HepG2 (cell line): Measurements from ENCODE around the gene CMTM4. TPM values are rescaled to one million over a fixed set of nuclear protein-coding genes. Genes with fewer than 3 reads are reported as not detected.
A peak's percentile ranks its signal among the peaks of the same experiment; 100 is the strongest.

Experiments
- AHDC1 ChIP-seq: sonication (generic); formaldehyde crosslinking; IDR thresholded peaks from 2 replicates; pipeline ENCODE4 v1.5.1; 2020; ENCODE audit warnings: mild to moderate bottlenecking, missing genetic modification reagents, borderline replicate concordance
- ARNTL ChIP-seq: sonication (generic); formaldehyde crosslinking; IDR thresholded peaks from 2 replicates; pipeline ENCODE4 v1.4.0; 2020; ENCODE audit warnings: mild to moderate bottlenecking, missing genetic modification reagents
- ATF7-NPFF ChIP-seq: sonication (generic); formaldehyde crosslinking; IDR thresholded peaks from 2 replicates; pipeline ENCODE4 v1.8.1; 2023; ENCODE audit warnings: mild to moderate bottlenecking, low read depth, missing genetic modification reagents, moderate library complexity
- BHLHE40 ChIP-seq: IDR thresholded peaks from 2 replicates; pipeline ENCODE4 v1.6.1; 2011; ENCODE audit warnings: low read length, improper control_type of control experiment
- CHD4 ChIP-seq: fragments of 200-600 bp; sonication (generic); IDR thresholded peaks from 2 replicates; pipeline ENCODE4 v1.7.0; 2017; ENCODE audit warnings: mild to moderate bottlenecking, low read length, borderline replicate concordance
- DMAP1 ChIP-seq: IDR thresholded peaks from 2 replicates; pipeline ENCODE4 v1.6.1; 2016
- DNMT3B ChIP-seq: conservative IDR thresholded peaks from 2 replicates; pipeline ENCODE4 v1.6.1; 2016; ENCODE audit warnings: missing biosample characterization, control low read depth
- GTF3A ChIP-seq: sonication (generic); formaldehyde crosslinking; conservative IDR thresholded peaks from 2 replicates; pipeline ENCODE4 v1.4.0; 2020; ENCODE audit warnings: mild to moderate bottlenecking, missing genetic modification reagents
- HOXA7 ChIP-seq: sonication (generic); formaldehyde crosslinking; IDR thresholded peaks from 2 replicates; pipeline ENCODE4 v1.8.1; 2022; ENCODE audit warnings: mild to moderate bottlenecking, missing genetic modification reagents, moderate library complexity
- KAT2B ChIP-seq: fragments of 150-350 bp; IDR thresholded peaks from 2 replicates; pipeline ENCODE4 v1.6.1; 2014; ENCODE audit warnings: low read depth, low read length, borderline replicate concordance
- MIXL1 ChIP-seq: IDR thresholded peaks from 2 replicates; pipeline ENCODE4 v1.6.1; 2016
- MXI1 ChIP-seq: IDR thresholded peaks from 3 replicates; pipeline ENCODE4 v1.6.1; 2012; ENCODE audit warnings: low read depth, low read length, inconsistent platforms, borderline replicate concordance
- SCMH1 ChIP-seq: sonication (generic); formaldehyde crosslinking; IDR thresholded peaks from 2 replicates; pipeline ENCODE4 v1.9.0; 2021; ENCODE audit warnings: missing genetic modification reagents, mild to moderate bottlenecking, borderline replicate concordance
- SMC3 ChIP-seq: IDR thresholded peaks from 2 replicates; pipeline ENCODE4 v1.6.1; 2011; ENCODE audit warnings: low read length, improper control_type of control experiment
- TCF7 ChIP-seq: sonication (generic); IDR thresholded peaks from 2 replicates; pipeline ENCODE4 v1.6.1; 2016; ENCODE audit warnings: antibody characterized with exemption, low read depth
- TRAFD1 ChIP-seq: sonication (generic); formaldehyde crosslinking; IDR thresholded peaks from 2 replicates; pipeline ENCODE4 v1.5.1; 2020; ENCODE audit warnings: missing genetic modification reagents, mild to moderate bottlenecking, borderline replicate concordance
- XBP1 ChIP-seq: sonication (generic); formaldehyde crosslinking; IDR thresholded peaks from 2 replicates; pipeline ENCODE4 v1.5.0; 2020; ENCODE audit warnings: missing genetic modification reagents
- ZBTB7A ChIP-seq: sonication (generic); formaldehyde crosslinking; IDR thresholded peaks from 2 replicates; pipeline ENCODE4 v1.8.0; 2022; ENCODE audit warnings: mild to moderate bottlenecking, missing genetic modification reagents
- ZNF337 ChIP-seq: sonication (generic); formaldehyde crosslinking; IDR thresholded peaks from 2 replicates; pipeline ENCODE4 v1.5.1; 2020; ENCODE audit warnings: missing genetic modification reagents, low read depth, mild to moderate bottlenecking, borderline replicate concordance
- ZNF614 ChIP-seq: IDR thresholded peaks from 2 replicates; pipeline ENCODE4 v1.6.1; 2018; ENCODE audit warnings: missing biosample characterization, missing genetic modification reagents, inconsistent platforms, borderline replicate concordance
- ZSCAN22 ChIP-seq: sonication (generic); formaldehyde crosslinking; IDR thresholded peaks from 2 replicates; pipeline ENCODE4 v1.4.0; 2020; ENCODE audit warnings: mild to moderate bottlenecking, missing genetic modification reagents
- polyA plus RNA-seq, 8 experiments: library from polyadenylated mRNA; depleted of rRNA in 3 of 8; stranded (reverse) in 7 of 8; unstranded in 1 of 8; fragments of >200 nt; fragmentation: Illumina TruSeq in 4 of 8; extraction: Trizol in 4 of 8; gene quantifications; 2 replicates each; pipeline versions ENCODE4 v1.2.1 to v1.2.3, GENCODE V29; 2011 to 2016; ENCODE audit warnings: low read depth in 4 of 8, missing spikeins in 1 of 8, mixed read lengths in 1 of 8; ENCODE audit not compliant: insufficient read depth in 1 of 8
- total RNA-seq, 5 experiments: library from RNA; depleted of rRNA; stranded (reverse); fragments of >200 nt; fragmentation: Illumina TruSeq; extraction: Trizol; gene quantifications; 2 replicates each; pipeline ENCODE4 v1.2.3, GENCODE V29; 2016; ENCODE audit warnings: low read depth in 1 of 5

The CMTM4 gene
- total and polyA plus RNA-seq, 2 of the 13 experiments (the other 11 are each of a cell fraction or from before 2014, with no cell fraction given): 32.0 to 36.3 TPM

GRCh38 chr16:66695935-66696668 lies 441 bp downstream of the CMTM4 start (continued):
- TF ChIP-seq TRAFD1 (CRISPR knock-in tag): no peak
- peak; percentile 92 for TF ChIP-seq ATF7-NPFF
- no peak for TF ChIP-seq ZNF614 (CRISPR knock-in tag)
- TF ChIP-seq CHD4: no peak
- TF ChIP-seq AHDC1 (CRISPR knock-in tag): no peak
- TF ChIP-seq ZSCAN22 (CRISPR knock-in tag): no peak
- 0 out of 2 replicates have a peak, but pooled peaks have one; percentile 31 for TF ChIP-seq ARNTL
- no peak for TF ChIP-seq XBP1
- TF ChIP-seq MXI1: no peak
- no peak for TF ChIP-seq DNMT3B (CRISPR knock-in tag)
- 0 out of 2 replicates have a peak, but pooled peaks have one; percentile 70 for TF ChIP-seq GTF3A (CRISPR knock-in tag)
- TF ChIP-seq BHLHE40: no peak
- TF ChIP-seq SMC3: no peak
- peak; percentile 70; the same call in 1 of the 2 replicates for TF ChIP-seq ZBTB7A (CRISPR knock-in tag)
- TF ChIP-seq DMAP1 (CRISPR knock-in tag): 0 out of 2 replicates have a peak, but pooled peaks have one; percentile 26
- no peak for TF ChIP-seq KAT2B
- no peak for TF ChIP-seq HOXA7
- TF ChIP-seq ZNF337 (CRISPR knock-in tag): no peak
- no peak for TF ChIP-seq TCF7
- no peak for TF ChIP-seq SCMH1 (CRISPR knock-in tag)
- no peak for TF ChIP-seq MIXL1
